ENCODE data around the gene CELA3B. TPM values are rescaled to one million over a fixed set of nuclear protein-coding genes. Genes with fewer than 3 reads are reported as not detected.

CELA3B gene
- total and polyA plus RNA-seq, 2 of the 13 experiments (the other 11 are each of a cell fraction or from before 2014, with no cell fraction given) = 0.34 TPM; not detected in 1

DNA sequence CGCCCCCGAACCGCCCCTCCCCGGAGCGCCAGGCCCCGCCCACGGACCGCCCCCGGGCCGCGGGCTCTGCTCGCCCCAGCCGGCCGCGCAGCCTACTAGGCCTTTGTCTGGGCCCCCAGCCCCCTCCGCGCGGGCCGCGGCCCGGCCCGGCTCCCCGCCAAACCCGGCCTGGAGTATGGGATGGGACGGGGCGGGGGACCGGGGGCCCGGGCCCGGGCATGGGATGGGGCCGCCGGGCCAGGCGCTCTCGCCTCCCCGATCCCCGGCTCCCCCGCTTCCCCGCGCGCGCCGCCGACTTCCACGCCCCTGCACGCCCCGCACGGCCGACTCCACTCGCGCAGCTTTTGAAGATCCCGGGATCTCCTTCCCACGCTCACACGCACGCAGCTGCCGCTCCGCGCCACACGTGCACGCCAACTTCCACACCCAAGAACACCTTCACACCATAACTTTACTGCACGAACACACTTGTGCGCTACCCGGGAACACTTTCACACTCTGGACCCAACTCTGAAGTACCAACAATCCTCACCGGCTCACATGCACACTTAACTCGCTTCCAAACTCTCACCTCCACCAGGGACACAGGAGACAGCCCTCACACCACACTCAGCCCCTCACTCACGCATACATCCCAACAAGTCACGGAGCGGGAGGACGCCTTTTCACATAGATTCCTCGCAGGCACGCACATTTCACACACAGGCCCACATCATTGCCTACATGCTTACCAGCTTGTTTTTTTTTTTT, 39.3 kb upstream of the CELA3B start (continued):
- TF ChIP-seq, protein P1, sequence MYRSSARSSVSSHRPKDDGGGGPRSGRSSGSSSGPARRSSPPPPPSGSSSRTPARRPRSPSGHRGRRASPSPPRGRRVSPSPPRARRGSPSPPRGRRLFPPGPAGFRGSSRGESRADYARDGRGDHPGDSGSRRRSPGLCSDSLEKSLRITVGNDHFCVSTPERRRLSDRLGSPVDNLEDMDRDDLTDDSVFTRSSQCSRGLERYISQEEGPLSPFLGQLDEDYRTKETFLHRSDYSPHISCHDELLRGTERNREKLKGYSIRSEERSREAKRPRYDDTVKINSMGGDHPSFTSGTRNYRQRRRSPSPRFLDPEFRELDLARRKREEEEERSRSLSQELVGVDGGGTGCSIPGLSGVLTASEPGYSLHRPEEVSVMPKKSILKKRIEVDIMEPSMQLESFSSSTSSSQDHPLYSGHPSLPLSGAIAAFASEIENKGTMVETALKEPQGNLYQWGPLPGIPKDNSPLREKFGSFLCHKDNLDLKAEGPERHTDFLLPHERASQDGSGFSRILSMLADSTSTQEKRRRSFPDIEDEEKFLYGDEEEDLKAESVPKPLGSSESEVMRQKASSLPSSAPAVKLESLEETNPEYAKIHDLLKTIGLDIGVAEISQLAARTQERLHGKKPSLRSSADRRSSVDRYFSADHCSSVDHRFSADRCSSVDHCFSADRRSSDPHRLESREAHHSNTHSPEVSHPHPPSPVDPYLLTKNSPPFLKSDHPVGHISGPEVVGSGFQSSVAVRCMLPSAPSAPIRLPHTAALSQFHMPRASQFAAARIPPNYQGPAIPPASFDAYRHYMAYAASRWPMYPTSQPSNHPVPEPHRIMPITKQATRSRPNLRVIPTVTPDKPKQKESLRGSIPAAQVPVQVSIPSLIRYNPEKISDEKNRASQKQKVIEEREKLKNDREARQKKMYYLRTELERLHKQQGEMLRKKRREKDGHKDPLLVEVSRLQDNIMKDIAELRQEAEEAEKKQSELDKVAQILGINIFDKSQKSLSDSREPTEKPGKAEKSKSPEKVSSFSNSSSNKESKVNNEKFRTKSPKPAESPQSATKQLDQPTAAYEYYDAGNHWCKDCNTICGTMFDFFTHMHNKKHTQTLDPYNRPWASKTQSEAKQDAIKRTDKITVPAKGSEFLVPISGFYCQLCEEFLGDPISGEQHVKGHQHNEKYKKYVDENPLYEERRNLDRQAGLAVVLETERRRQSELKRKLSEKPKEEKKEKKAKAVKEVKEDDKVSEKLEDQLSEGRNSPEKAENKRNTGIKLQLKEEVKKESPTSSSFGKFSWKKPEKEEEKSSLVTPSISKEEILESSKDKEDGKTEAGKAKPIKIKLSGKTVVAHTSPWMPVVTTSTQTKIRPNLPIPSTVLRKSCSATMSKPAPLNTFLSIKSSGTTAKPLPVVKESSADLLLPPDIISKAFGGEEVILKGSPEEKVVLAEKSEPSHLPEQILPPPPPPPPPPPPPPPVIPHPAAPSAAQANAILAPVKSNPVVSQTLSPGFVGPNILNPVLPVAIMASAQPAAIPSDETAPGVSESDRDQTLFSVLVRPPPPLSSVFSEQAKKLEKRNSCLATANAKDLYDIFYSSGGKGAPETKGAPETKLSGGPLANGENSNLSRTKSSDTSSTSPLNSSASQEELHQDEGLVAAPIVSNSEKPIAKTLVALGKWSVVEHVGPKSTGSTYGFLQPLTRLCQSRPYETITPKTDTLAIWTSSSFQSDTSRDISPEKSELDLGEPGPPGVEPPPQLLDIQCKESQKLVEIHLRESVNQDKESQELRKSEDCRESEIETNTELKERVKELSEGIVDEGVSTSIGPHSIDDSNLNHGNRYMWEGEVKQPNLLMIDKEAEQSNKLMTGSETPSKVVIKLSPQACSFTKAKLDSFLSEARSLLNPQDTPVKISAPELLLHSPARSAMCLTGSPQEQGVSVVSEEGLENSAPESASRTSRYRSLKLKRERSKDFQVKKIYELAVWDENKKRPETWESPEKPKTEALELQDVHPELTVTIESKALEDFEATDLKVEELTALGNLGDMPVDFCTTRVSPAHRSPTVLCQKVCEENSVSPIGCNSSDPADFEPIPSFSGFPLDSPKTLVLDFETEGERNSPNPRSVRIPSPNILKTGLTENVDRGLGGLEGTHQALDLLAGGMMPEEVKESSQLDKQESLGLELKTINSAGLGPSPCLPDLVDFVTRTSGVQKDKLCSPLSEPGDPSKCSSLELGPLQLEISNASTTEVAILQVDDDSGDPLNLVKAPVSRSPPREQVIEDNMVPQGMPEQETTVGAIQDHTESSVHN (CRISPR knock-in tag; IDR thresholded peaks at IDR 0.05) = 0 out of 2 replicates have a peak, but pooled peaks have one; percentile 53
- TF ChIP-seq RAD21 (CRISPR knock-in tag; IDR thresholded peaks at IDR 0.05) = peak; percentile 46; the same call in 1 of the 2 replicates
- no peak for TF ChIP-seq ZNF713 (CRISPR knock-in tag; IDR thresholded peaks at IDR 0.05)
- TF ChIP-seq NCOR1 (IDR thresholded peaks at IDR 0.05; ENCODE audit: borderline replicate concordance, low read length) = no peak
- TF ChIP-seq TEAD2 (CRISPR knock-in tag; IDR thresholded peaks at IDR 0.05) = no peak
- TF ChIP-seq, protein P2, sequence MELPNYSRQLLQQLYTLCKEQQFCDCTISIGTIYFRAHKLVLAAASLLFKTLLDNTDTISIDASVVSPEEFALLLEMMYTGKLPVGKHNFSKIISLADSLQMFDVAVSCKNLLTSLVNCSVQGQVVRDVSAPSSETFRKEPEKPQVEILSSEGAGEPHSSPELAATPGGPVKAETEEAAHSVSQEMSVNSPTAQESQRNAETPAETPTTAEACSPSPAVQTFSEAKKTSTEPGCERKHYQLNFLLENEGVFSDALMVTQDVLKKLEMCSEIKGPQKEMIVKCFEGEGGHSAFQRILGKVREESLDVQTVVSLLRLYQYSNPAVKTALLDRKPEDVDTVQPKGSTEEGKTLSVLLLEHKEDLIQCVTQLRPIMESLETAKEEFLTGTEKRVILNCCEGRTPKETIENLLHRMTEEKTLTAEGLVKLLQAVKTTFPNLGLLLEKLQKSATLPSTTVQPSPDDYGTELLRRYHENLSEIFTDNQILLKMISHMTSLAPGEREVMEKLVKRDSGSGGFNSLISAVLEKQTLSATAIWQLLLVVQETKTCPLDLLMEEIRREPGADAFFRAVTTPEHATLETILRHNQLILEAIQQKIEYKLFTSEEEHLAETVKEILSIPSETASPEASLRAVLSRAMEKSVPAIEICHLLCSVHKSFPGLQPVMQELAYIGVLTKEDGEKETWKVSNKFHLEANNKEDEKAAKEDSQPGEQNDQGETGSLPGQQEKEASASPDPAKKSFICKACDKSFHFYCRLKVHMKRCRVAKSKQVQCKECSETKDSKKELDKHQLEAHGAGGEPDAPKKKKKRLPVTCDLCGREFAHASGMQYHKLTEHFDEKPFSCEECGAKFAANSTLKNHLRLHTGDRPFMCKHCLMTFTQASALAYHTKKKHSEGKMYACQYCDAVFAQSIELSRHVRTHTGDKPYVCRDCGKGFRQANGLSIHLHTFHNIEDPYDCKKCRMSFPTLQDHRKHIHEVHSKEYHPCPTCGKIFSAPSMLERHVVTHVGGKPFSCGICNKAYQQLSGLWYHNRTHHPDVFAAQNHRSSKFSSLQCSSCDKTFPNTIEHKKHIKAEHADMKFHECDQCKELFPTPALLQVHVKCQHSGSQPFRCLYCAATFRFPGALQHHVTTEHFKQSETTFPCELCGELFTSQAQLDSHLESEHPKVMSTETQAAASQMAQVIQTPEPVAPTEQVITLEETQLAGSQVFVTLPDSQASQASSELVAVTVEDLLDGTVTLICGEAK (IDR thresholded peaks at IDR 0.05) = no peak
- TF ChIP-seq, protein P2 (CRISPR knock-in tag; IDR thresholded peaks at IDR 0.05) = peak; percentile 70; the same call in 1 of the 2 replicates
- no peak for TF ChIP-seq REL (CRISPR knock-in tag; conservative IDR thresholded peaks at IDR 0.05)

Measured in HepG2 (cell line).